ENCODE data around the gene DPAGT1.
"Not testable (repeated sequence)": the region's sequence is repeated elsewhere in the genome, so short reads cannot be mapped to it uniquely, and the experiment has no call there.

The DPAGT1 gene

DNA sequence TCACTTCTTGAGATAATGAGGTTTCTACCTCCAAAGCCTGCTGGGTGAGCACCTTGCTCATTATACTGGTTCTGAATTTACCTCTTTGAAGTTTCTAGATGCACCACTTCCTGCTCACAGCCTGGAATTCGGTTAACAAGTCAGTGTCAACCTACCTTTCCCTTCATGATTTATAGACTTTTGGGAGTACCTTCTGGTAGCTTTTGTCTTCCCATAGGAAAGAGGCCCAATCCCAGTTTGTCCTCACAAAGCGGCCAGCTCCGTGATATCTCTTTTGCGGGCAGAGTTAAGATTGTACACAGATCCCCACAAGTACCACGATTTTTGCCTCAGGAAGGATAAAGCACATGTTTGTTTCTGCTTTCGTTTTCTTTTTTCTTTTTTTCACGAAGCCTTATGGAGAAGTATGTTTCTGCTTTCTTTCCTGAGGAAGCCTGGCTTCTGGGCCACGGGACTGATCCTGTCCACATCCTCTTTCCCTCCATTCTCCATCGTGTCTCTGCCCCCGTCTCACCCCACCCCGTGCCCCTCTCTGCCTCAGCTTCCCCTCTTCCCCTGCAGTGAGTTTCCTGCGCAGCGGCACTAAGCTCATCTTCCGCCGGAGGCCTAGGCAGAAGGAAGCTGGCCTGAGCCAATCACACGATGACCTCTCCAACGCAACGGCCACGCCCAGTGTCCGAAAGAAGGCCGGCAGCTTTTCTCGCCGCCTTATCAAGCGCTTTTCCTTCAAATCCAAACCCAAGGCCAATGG lies 14.0 kb upstream of the DPAGT1 start:
- peak in 1 of 2 donors; percentile 18 for DNase-seq

DNA sequence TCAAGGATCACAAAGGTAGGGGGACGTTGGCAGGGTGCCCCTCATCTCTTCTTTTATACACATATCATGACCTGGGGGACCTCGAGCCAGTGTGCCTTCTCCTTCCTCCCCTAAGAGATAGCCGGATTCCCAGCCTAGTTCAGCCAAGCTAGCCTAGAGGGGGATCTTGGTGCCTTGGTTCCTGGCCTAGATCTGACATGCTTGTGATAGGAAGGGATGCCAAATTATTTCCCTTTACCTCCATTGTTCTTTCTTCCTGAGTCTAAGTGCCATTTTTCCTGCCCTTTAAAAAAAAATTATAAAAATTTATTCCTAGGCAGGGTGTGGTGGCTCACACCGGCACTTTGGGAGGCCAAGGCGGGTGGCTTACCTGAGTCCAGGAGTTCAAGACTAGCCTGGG lies 12.7 kb upstream of the DPAGT1 start:
- DNase-seq: no peak

DNA sequence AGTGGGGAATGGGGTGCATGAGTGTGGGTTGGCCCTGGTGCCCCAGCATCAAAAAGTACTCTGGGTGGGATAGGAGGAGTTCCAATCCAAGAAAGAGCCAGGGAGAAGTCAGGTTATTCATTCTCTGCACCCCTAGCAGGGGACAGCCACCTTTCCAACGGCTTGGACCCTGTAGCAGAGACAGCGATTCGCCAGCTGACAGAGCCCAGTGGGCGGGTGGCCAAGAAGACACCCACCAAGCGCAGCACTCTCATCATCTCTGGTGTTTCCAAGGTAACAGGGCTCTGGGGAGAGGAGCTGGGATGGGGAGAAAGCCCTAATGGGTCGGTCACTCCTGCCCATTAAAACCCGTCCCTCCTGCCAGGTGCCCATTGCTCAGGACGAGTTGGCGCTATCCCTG lies 12.1 kb upstream of the DPAGT1 start:
- DNase-seq: no peak

DNA sequence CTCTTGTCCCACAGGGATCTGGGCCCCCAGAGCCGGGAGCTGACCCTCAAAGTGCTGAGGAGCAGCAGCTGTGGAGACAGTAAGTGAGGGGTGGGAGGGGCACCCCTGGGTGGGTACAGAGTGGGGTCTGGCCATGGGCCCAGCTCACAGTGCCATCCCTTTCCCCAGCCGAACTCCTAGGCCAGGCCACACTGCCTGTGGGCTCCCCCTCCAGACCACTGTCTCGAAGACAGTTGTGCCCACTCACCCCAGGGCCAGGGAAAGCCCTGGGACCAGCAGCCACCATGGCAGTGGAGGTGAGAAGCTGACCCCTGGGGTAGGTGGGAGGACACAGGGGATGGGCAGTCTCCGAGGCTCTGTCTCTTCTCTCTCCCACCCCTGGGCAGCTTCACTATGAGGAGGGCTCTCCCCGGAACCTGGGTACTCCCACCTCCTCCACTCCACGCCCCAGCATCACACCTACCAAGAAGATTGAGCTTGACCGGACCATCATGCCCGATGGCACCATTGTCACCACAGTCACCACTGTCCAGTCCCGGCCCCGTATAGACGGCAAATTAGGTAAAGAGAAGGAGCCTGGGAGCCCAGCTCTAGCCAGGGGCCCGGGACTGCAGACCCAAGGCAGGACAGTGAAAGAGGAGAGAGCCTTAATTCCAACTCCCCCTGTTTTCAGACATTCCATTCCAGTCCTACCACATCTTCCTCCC lies 10.8 kb upstream of the DPAGT1 start:
- no peak for DNase-seq

DNA sequence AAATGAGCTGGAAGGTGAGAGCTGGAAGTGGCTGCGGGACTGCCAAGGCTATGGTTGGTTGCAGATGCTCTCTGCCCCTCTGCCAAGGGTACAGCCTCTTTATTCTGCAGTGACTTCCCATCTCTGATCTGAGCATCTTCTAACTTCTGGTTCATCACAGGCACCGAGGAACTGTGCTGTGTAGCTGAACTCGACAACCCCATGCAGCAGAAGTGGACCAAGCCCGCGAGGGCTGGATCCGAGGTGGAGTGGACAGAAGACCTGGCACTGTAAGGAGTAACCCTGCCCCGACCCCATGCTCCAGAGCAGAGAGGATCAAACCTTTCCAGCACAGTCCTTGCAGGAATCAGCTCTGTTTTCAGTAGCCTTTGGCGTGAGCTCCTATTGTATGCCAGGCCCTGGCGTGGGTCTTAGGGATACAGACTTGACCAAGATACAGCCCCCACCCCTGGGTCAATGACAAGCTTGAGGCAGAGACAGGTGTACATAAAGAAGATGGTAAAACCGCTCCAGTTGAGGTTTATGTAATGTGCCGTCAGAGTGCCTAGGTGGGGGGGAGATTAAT lies 9.8 kb upstream of the DPAGT1 start:
- no peak for DNase-seq

DNA sequence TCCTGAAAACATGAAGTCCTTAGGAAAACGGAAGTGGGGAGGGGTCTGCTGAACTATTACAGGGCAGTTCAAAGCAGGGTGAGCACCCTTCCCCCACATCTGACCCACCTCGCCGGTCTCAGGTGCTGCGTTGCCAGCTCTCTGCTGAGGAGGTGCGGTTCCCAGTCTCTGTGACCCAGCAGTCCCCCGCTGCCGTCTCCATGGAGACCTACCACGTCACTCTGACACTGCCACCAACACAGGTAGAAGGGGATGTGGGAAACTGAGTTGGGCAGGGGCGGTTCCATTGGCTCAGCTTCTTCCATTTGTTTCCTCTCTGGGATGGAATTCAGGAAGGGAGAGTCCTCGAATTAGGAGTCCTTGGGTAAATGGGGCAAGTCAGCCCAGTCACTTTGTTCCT lies 8.8 kb upstream of the DPAGT1 start:
- DNase-seq: no peak

DNA sequence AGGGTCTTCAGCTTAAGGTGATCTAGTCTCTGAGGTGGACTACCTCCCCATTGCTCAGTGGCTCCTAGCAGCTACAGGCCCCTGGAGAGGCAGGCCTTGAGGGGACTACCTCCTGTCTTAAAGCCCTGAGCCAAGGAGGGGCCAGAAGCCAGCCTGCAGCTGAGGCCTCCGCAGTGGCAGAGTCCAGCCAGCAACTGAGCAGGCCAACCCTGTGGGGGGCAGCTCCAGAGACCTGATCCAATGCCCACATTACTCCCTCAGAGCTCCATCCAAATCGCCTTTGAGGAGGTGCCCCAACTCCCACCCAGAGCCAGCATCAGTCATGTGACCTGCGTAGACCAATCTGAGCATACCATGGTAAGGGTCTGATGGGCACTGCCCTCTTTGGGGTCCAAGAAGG lies 8.2 kb upstream of the DPAGT1 start:
- DNase-seq: no peak

DNA sequence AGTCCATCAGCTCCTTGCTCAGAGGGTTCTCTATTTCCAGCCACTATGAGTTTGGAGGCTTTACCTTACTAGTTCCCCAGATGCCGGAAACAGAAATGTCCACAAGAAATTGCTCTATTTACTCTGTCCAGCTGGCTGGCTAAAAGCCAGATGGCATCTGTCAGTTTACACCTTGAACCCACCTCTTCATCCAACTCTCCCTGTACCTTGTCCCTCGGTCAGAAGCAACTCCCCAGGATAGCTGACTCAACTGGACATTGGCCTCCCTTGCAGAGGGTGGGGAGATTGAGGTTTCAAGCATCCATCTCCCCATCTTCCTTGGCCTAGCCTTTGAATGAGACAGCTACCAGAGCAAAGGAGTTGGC lies 7.2 kb upstream of the DPAGT1 start:
- DNase-seq: no peak

DNA sequence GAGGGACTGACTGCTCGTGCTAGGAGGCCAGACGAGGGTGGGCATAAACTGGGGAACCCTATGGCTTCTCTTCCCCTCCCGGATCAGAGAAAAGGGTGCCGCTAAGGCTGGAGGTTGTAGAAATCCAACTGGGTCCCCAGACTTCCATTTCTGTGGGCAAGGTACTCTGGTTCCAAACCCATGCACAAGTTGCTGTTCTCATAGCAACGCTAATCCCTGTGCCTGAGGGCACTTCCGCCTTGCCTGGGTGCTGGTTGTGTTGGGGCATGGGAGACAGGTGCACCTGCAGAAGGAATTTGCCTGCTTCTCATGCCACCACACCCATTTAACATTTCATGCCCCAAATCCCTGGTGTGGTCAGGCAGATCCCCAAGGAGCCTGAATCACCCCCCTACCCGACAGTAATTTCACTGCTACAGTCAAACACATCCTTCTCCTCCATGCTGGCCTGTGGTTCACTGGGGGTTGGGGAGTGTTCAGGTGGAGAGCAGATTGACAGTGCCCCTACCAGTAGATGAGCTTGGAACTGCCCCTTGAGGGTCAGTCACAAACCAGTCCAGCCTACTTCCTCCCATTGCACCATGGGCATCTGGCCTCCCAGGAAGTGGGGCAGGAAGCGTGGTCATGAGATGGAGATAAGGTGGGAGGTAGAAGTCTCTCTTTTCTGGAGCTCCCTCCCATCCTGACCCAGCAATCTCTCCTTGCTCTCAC lies 6.6 kb upstream of the DPAGT1 start:
- DNase-seq: peak in 1 of 2 donors; percentile 13

DNA sequence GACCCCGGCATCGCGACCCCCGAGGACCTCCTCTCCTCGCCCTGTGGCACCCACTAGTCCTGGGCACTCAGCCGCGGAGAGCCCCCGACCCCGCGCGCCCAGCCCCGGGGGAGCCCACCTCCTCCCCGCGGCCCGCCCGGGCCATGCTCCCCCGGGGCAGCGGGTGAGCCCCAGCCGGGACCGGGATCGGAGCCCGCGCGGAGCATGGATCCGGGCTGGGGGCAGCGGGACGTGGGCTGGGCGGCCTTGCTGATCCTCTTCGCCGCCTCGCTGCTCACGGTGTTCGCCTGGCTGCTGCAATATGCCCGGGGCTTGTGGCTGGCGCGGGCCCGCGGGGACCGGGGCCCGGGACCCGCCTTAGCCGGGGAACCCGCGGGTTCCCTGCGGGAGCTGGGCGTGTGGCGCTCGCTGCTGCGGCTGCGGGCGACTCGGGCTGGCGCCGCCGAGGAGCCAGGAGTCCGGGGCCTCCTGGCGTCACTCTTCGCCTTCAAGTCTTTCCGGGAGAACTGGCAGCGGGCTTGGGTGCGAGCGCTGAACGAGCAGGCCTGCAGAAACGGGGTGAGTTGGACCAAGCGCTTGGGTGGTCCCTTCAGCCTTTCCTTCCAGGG lies 6.0 kb upstream of the DPAGT1 start:
- DNase-seq: peak in 1 of 2 donors; percentile 13

DNA sequence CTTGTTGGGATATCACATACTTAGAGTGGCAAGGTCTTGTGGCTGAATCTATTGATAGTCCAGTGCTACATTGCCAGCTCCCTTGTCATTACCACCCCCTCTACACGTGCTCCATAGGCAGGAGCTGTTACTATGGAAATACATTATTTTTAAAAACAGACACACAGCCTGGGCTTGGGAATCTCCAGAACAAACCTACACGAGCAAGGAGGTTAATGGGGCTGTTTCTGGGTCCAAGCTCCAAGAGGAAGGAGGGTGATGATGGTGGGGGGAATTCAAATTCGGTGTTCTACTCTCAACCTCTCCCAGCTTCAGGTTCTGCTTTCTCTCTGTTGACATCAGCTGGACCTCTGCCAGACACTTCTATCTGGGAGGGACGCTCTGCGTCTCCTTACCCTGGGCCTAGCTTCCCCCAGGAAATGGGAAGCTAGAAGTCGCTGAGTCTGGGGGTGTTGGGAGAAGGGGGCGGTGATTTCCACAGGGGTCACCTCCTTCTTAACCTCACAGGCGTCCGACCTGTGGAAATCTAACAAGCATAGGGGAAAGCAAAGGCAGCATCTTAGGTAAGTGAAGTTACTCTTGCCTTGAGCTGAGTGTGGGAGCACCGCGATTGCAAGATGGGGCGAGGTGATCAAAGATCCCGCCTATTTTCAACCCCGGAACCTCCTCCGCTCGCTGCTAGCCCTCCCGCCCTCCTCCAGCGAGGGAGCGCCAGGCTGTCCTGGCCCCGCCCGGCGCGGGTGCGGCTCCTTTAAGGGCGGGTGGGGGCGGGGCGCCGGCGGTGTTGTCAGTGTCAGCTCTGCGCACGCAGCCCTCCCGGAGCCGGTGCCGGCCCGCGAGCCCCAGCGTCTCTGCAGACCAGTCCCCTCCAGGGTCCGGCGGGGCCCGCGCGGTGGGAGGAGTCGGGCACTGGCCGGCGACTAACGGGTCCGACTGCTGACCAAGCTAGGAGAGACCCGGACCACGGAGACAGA lies 5.2 kb upstream of the DPAGT1 start, which contains the start of gene C2CD2L:
Gene C2CD2L (plus strand): TSS at position 781 of the 974 bp plus-strand sequence. CDS start 398 bp downstream, outside the sequence.
- DNase-seq: peak; percentile 79 to 85

DNA sequence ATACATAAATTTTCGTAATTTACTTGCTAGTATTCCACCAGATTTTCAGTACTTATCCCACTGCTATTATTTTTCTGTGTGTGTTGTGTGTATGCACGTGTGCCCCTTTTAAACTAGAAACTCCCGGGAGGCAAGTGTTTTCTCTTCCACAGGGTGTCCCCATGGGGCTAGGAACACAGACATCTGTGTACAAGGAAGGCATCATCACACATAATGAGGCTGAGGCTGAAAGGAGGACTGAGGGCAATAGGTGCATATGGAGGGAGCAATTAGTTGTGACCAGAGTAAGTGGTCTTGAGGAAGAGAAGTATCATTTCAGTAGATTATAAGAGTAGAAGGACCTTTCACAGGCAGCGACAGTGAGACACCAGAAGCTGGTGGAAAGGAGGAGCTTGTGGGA lies 2.1 kb upstream of the DPAGT1 start:
- no peak for DNase-seq

DNA sequence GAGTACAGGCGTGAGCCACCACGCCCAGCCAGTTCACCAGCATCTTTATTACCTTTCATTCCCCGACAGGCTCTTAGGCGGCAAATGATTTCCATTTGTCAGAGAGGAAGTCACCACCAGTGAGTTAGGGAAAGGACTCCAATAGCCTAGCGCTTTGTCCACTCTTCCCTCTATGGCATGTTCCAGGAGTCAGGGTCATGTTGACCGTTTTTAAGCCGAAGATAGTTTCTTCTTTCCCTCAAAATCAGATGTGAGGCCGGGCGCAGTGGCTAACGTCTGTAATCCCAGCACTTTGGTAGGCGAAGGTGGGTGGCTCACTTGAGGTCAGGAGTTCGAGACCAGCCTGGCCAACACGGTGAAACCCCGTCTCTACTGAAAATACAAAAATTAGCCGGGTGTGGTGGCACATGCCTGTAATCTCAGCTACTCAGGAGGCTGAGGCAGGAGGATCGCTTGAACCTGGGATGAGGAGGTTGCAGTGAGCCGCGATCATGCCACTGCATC lies 1.6 kb upstream of the DPAGT1 start:
- DNase-seq: not testable (repeated sequence)

DNA sequence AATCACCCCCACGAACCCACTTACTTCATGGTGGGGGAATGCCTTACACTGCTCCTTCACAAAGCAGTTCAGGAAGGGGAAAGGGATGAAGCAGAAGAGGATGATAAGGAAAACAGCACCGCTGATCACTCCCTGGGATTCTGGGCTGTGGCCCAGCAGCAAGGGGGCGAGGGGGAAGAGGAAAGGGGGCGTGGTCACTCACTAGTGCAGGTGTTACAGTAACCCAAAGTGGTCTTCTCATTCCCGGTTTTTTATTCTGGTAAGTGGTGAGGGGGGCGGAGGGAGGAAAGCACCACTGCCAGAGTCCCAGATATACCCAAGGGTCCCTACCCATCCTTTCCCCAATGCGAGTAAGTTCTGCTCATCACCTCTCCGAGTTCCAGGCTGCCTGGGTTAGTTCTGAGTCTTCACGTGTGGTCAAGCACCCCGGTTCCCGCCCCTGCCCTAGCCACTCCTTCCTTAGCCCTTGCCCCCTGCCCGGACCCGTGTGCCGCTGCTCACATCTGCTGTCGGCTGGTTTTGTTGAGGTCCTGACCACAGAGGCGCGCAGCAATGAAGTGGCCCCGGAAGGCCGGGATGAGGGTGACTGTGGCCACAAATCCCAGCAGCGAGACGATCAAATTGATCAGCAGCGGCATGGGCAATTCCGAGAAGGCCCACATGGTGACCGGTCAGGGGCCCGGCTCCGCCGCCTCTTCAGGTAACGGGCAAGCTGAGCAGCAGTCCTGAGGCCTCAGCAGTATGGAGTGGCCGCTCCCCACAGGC lies 477 bp downstream of the DPAGT1 start:
- DNase-seq: peak in 1 of 2 donors; percentile 6

DNA sequence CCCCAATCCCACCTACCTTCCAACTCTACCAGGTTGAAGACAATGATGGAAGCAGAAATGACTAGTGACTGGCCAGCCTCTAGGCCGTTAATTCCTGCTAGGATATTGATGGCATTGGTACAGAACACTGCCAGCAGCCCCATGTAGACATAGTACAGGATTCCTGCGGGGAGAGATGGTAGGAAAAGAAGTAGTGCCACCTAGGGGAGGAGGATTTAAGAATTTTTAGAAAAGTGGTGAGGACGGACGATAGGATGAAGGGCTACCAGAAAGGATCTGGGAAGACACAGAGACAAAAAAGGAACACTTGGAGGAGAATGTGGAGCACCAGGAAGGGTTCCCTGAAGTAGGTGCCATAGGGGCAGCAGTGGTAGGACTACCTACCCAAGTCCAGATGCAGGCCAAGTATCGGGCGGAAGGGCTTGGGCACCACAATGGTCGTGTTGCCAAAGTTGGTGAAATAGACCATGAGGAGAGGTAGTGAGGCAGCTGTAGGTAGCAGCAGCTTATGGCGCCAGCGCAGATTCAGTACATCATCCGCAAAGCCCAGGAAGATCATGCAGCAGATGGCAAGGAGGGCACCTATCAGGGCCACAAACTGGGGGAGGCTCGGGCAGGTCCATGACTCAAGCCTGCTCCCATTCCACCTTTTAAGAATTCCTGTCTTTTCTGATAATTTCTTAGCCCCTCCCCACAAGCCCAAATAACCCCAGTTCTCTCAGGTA lies 1.2 kb downstream of the DPAGT1 start:
- no peak for DNase-seq

DNA sequence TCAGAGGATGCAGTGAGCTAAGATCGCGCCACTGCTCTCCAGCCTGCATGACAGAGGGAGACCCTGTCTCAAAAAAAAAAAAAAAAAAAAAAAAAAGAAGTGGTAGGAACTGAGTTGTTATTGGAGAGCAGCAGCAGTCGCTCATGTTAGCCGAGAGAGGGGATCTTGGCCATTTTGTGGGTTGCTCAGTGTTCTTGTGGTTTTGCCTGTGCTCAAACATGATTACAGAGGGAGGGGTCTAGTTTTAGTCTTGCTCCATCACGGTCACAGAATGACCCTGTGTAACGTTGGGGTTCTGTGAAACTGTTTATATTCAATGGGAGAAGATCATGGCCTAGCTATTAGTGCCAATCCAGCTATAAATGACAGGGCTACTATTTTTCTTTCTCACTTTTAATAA lies 1.9 kb downstream of the DPAGT1 start:
- no peak for DNase-seq

DNA sequence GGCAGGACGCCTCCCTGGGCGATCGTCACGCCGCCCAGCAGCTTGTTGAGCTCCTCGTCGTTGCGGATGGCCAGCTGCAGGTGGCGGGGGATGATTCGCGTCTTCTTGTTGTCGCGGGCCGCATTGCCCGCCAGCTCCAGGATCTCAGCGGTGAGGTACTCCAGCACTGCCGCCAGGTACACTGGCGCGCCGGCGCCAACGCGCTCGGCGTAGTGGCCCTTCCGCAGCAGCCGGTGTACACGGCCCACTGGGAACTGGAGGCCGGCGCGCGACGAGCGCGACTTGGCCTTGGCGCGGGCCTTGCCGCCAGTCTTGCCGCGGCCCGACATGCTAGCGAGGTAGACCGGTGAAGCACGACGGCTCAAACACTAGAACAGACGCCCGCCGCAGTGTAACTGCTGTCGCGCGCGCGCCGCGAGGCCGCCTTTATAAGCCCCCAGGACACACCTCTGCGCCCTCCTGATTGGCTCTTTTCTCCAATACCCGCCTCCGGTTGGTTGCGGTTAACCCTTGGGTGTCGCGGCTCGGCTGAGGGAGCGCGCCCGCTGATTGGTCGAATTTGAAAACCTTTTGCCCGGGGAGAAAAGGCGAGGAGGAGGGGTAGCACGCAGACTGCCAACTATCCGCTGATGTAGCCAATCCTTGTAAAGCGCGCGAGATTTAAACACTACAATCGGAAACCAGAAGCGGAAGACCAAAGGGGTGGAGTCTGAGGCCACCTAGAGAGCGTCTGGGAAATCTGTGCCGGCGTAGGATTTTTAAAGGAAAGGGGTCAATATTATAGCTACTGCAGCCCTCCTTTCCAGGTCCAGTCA lies 6.4 kb downstream of the DPAGT1 start:
- peak; percentile 99 for DNase-seq

DNA sequence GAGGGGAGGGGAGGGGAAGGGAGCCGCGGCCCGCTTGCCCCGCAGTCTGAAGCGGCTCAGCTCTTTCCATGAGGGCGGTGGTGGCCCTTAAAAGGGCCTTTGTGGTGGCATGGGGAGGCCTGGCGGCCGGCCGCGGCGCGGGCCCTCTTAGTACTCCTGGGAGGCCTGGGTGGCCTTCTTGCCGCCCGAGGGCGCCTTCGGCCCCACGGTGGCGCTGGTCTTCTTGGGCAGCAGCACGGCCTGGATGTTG lies 6.9 kb downstream of the DPAGT1 start:
- peak in 1 of 2 donors; percentile 48 for DNase-seq
